Osteoblast (primary cell): ENCODE data around the gene TMEM120A. TPM values are rescaled to one million over a fixed set of nuclear protein-coding genes. Genes with fewer than 3 reads are reported as not detected.

Experiments used
- DNase-seq: peaks from one replicate; pipeline ENCODE4 v3.0.0; 2011; ENCODE audit warnings: low spot score, mixed read lengths; ENCODE audit not compliant: insufficient read length; ENCODE audit errors: missing footprints
- H2AFZ ChIP-seq: 2 replicates; pipeline ENCODE4 v1.6.0; 2011; ENCODE audit warnings: mild to moderate bottlenecking, low read length
- H3K27ac ChIP-seq: 2 replicates; pipeline ENCODE4 v1.5.1; 2011; ENCODE audit warnings: mild to moderate bottlenecking, low read depth, low read length, moderate library complexity
- H3K27me3 ChIP-seq: 2 replicates; pipeline ENCODE4 v1.6.0; 2012; ENCODE audit warnings: mild to moderate bottlenecking, control low read depth, inconsistent platforms, low read length, moderate library complexity; ENCODE audit not compliant: insufficient read depth
- H3K36me3 ChIP-seq: 2 replicates; pipeline ENCODE4 v1.5.1; 2011; ENCODE audit warnings: mild to moderate bottlenecking, low read length, control low read depth, moderate library complexity; ENCODE audit not compliant: insufficient read depth
- H3K4me1 ChIP-seq: 2 replicates; pipeline ENCODE4 v1.5.1; 2011; ENCODE audit warnings: mild to moderate bottlenecking, low read length, control low read depth, moderate library complexity; ENCODE audit not compliant: insufficient read depth
- H3K4me2 ChIP-seq: 2 replicates; pipeline ENCODE4 v1.6.0; 2011; ENCODE audit warnings: mild to moderate bottlenecking, low read length; ENCODE audit not compliant: insufficient read depth
- H3K4me3 ChIP-seq: fragments of 200-600 bp; sonication (generic); 3 replicates; pipeline ENCODE4 v1.5.1; 2012; ENCODE audit warnings: mild to moderate bottlenecking, low read length, inconsistent platforms; ENCODE audit not compliant: insufficient read depth
- H3K79me2 ChIP-seq: 2 replicates; pipeline ENCODE4 v1.6.0; 2012; ENCODE audit warnings: mild to moderate bottlenecking, low read length, control low read depth, inconsistent platforms; ENCODE audit not compliant: insufficient read depth
- H3K9me3 ChIP-seq: 2 replicates; pipeline ENCODE4 v1.5.1; 2011; ENCODE audit warnings: low read depth, low read length, control low read depth
- H4K20me1 ChIP-seq: 2 replicates; pipeline ENCODE4 v1.6.0; 2012; ENCODE audit warnings: mild to moderate bottlenecking, low read length, control low read depth; ENCODE audit not compliant: insufficient read depth
- CTCF ChIP-seq: IDR thresholded peaks from 2 replicates; pipeline ENCODE4 v1.5.1; 2011; ENCODE audit warnings: mild to moderate bottlenecking, low read depth, low read length, moderate library complexity; ENCODE audit errors: extremely low read depth
- total RNA-seq: library from RNA; depleted of rRNA; stranded (reverse); fragments of >200 nt; gene quantifications from 2 replicates; pipeline ENCODE4 v1.2.3, GENCODE V29; 2012

Gene TMEM120A
- total RNA-seq, 1 donor: 25.3 TPM

DNA sequence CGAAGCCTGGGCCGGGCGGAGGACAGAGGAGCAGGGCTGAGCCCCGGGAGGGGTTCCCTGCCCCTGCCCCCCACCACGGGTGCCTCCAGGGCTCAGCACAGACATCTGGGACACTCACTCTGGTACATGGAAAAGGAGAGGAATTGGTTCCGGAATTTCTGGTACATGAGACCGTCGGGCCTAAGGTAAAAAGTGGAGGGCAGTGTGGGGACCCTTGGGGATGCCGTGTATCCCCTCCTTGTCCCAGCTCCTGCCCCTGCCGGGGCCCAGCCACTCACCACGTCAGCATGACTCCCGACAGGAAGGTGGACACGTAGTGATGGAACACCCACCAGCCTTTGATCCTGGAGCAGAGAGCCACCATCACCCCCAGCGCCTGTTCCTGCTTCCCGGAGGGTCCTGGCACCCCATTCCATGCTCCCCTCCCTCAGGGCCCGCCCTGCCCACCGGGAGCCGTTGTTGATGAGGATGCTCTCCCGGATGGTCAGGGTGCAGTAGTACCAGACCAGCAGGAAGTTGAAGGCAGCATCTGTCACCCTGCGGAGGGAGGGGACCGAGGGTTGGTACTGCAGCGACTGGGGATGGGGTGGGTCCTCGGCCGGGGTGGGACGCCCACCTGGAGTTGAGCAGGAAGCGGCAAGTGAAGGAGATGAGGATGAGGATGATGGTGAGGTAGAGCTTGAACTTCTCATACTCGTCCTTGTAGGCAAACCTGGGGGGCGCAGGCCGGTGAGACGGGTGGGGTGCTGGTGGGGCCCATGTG is 6.4 kb downstream of the TMEM120A start:
- H3K27me3 ChIP-seq: no peaks in the 10 kb centered on the region
- no peak overlapping the region for H3K4me2 ChIP-seq
- H3K4me3 ChIP-seq: no peak overlapping the region
- H3K4me1 ChIP-seq: no peaks in the 10 kb centered on the region
- peaks cover 7% of the 10 kb centered on the region for H4K20me1 ChIP-seq
- H2AFZ ChIP-seq: no peak overlapping the region
- H3K27ac ChIP-seq: no peak overlapping the region
- no peak for TF ChIP-seq CTCF
- DNase-seq: peak; percentile 62
- H3K9me3 ChIP-seq: no peaks in the 10 kb centered on the region
- H3K36me3 ChIP-seq: peaks cover 13% of the 10 kb centered on the region
- H3K79me2 ChIP-seq: no peaks in the 10 kb centered on the region

- Histone ChIP-seq H3K27ac (no peak overlapping the region), H4K20me1 (peaks cover 7% of the 10 kb centered on the region), H3K4me3 (no peak overlapping the region), H3K4me2 (no peak overlapping the region), H3K27me3 (no peaks in the 10 kb centered on the region), H2AFZ (no peak overlapping the region), H3K79me2 (no peaks in the 10 kb centered on the region), H3K36me3 (peaks cover 13% of the 10 kb centered on the region), H3K9me3 (no peaks in the 10 kb centered on the region), H3K4me1 (no peaks in the 10 kb centered on the region)
- TF ChIP-seq CTCF: no peak
- peak; percentile 74 for DNase-seq
These were observed 7.2 kb downstream of the TMEM120A start for GRCh38 chr7:75987026-75987804.

DNA sequence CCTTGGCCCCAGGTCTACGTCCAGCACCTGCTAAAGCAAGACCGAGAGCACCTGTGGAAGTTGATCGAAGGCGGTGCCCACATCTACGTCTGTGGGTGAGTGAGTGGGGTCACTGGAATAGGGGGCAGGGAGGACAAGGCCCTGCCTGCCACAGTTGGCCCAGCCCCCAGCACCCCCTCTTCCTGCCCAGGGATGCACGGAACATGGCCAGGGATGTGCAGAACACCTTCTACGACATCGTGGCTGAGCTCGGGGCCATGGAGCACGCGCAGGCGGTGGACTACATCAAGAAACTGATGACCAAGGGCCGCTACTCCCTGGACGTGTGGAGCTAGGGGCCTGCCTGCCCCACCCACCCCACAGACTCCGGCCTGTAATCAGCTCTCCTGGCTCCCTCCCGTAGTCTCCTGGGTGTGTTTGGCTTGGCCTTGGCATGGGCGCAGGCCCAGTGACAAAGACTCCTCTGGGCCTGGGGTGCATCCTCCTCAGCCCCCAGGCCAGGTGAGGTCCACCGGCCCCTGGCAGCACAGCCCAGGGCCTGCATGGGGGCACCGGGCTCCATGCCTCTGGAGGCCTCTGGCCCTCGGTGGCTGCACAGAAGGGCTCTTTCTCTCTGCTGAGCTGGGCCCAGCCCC is 8.1 kb downstream of the TMEM120A start:
- TF ChIP-seq CTCF: no peak
- no peak overlapping the region for H3K4me3 ChIP-seq
- no peaks in the 10 kb centered on the region for H3K27me3 ChIP-seq
- peaks cover 7% of the 10 kb centered on the region for H4K20me1 ChIP-seq
- no peaks in the 10 kb centered on the region for H3K79me2 ChIP-seq
- H3K4me2 ChIP-seq: no peak overlapping the region
- H3K4me1 ChIP-seq: no peaks in the 10 kb centered on the region
- H3K9me3 ChIP-seq: no peaks in the 10 kb centered on the region
- H3K36me3 ChIP-seq: peaks cover 13% of the 10 kb centered on the region
- H2AFZ ChIP-seq: no peak overlapping the region
- no peak overlapping the region for H3K27ac ChIP-seq
- DNase-seq: peak; percentile 84
